ENCODE results near the gene NT5DC3.

The NT5DC3 gene

GRCh38 chr12:103780093-103780440 lies 61.0 kb downstream of the NT5DC3 start:
- TF ChIP-seq, protein P1, sequence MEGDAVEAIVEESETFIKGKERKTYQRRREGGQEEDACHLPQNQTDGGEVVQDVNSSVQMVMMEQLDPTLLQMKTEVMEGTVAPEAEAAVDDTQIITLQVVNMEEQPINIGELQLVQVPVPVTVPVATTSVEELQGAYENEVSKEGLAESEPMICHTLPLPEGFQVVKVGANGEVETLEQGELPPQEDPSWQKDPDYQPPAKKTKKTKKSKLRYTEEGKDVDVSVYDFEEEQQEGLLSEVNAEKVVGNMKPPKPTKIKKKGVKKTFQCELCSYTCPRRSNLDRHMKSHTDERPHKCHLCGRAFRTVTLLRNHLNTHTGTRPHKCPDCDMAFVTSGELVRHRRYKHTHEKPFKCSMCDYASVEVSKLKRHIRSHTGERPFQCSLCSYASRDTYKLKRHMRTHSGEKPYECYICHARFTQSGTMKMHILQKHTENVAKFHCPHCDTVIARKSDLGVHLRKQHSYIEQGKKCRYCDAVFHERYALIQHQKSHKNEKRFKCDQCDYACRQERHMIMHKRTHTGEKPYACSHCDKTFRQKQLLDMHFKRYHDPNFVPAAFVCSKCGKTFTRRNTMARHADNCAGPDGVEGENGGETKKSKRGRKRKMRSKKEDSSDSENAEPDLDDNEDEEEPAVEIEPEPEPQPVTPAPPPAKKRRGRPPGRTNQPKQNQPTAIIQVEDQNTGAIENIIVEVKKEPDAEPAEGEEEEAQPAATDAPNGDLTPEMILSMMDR (IDR thresholded peaks at IDR 0.05; ENCODE audit: extremely low read depth, insufficient read depth, missing control alignments): no peak
- no peak for DNase-seq (ENCODE audit: low spot score)
- in situ Hi-C loops (cut with MboI; ENCODE audit: low pct_unique_long_range_greater_than_20kb, low sequenced_read_pairs, unreplicated experiment): no loop called here

DNA sequence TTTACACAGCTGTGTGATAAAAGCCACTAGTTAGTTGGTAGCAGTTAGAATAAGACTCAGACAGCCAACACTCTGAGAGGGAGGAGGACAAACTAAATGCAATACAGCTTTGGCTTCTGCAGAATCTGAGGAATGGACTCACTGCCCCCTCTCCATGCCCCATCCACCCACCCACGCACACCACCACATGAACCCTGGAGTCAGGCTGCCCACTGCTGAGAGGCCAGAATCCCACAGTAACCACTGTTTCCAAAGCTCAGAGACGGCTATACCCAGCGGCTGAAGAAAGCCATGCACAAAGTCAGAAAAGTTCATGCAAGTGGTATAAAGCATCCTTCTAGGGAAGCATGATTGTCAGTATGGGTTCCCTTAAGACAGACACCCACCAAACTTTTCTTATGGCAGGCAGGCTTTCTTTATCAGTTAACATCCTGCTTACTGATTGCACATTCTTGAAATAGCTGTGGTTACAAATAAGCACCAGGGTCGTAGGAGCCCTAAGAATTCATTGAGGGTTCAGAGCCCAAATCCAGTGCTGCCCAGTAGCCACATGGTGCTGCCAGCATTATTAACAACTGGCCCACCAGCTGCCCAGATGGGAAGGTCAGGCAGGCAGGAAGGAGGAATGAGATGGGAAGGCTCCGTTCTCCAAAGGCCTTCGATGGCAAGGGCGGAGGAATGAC lies 61.5 kb downstream of the NT5DC3 start:
- in situ Hi-C loops (cut with MboI; ENCODE audit: low pct_unique_long_range_greater_than_20kb, low sequenced_read_pairs, unreplicated experiment): no loop called here
- DNase-seq (ENCODE audit: low spot score): no peak
- TF ChIP-seq, protein P1 (IDR thresholded peaks at IDR 0.05; ENCODE audit: extremely low read depth, insufficient read depth, missing control alignments): no peak

- TF ChIP-seq, protein P1 (IDR thresholded peaks at IDR 0.05; ENCODE audit: extremely low read depth, insufficient read depth, missing control alignments): no peak
- DNase-seq (ENCODE audit: low spot score): no peak
- in situ Hi-C loops (cut with MboI; ENCODE audit: low pct_unique_long_range_greater_than_20kb, low sequenced_read_pairs, unreplicated experiment): no loop called here
Observed at GRCh38 chr12:103778781-103779180, 62.3 kb downstream of the NT5DC3 start.

DNA sequence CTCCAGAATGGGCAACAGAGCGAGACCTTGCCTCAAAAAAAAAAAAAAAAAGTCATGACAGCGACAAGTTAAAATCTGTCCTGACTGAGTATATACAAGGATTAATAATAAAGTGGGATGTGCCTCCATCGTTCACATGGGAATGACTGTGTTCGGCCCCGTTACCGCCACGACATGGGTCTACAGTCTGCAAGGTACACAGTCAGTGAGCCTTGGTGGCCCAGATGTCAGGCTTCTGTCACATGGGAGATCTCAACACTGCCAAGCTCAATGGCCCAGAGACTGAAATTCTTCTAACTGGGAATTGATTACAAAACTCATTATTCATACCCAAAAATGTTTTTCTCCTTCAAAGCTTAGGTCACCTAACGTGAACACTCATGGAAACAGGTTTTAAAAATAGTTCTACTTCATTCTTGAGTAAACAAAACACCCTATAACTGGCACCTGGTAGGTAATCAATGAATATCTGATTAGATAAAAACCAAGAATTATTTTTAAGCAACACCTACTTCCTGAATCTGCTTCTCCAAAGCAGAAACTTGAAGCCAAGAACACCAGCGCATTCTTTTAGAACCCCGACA lies 66.0 kb downstream of the NT5DC3 start:
- in situ Hi-C loops (cut with MboI; ENCODE audit: low pct_unique_long_range_greater_than_20kb, low sequenced_read_pairs, unreplicated experiment): no loop called here
- TF ChIP-seq, protein P1 (IDR thresholded peaks at IDR 0.05; ENCODE audit: extremely low read depth, insufficient read depth, missing control alignments): no peak
- DNase-seq (ENCODE audit: low spot score): no peak

DNA sequence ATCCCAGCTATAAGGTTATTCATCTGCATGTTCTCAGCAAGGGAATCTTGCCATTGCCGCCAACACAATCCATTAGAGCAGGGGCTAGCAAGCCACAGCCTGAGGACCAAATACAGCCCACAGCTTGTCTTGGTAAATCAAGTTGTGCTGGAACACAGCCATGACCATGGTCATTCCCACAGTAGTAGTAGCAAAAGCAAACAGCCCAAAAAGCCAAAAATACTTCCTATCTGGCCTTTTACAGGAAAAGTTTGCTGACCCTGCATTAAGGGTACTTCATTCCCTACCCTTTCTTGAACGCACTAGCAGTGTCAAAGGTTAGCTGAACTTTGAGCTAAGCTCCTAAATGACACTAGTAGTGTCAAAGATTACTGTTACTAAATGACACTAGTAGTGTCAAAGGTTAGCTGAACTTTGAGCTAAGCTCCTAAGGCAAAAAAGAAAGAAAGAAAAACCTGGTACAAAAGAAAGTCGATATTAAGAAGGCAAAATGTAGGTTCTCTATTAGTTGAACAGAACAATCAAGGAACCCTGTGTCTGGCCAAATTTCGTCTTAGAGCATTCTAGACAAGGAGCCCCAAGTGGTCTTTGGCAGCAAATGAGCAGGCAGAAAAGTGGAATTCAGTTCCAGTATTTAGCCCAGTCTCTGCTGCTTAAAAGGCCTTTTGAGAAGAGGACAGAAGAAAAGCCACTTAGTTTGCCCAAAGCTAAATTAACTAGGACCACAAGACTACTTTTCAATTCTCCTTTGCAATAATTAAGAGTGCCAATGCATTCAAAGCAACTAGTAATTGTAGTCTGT lies 67.7 kb downstream of the NT5DC3 start:
- TF ChIP-seq, protein P1 (IDR thresholded peaks at IDR 0.05; ENCODE audit: extremely low read depth, insufficient read depth, missing control alignments): no peak
- in situ Hi-C loops (cut with MboI; ENCODE audit: low pct_unique_long_range_greater_than_20kb, low sequenced_read_pairs, unreplicated experiment): no loop called here
- no peak for DNase-seq (ENCODE audit: low spot score)

DNA sequence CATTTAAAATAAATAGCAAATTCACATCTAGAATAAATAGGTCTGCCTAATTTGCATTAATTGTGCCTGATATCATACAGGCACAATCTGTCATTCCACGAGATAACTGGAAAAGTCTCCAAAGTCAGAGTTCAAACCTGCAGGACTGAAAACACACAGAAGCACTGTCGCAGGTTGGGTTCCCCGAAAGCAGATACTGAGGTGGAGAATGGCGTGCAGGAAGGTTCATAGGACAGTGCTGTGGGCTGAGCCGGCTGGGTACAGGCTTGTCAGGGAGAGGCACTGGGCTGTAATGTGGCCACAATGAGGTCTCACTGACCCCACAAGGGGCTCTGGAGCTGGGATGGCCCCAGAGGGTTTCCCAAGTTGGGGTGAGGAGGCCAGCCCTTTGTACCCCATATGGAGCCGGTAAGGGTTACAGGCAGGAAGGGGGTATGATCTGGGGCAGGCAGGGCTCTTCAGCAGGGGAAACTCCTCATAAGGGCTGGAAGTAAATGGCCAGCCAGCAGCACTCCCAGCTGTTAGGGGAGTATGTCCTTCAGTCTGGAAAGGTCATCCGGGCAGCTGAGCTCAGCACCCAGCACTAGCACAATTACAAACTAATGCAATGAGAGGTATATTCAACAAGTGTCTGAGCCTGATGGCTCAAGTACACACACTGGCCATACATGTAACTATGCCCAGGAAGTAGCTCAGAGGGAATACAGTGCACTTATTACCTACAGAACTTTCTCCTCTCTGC lies 68.5 kb downstream of the NT5DC3 start:
- DNase-seq (ENCODE audit: low spot score): no peak
- in situ Hi-C loops (cut with MboI; ENCODE audit: low pct_unique_long_range_greater_than_20kb, low sequenced_read_pairs, unreplicated experiment): no loop called here
- TF ChIP-seq, protein P1 (IDR thresholded peaks at IDR 0.05; ENCODE audit: extremely low read depth, insufficient read depth, missing control alignments): no peak

All from GM13977 (cell line).